Coronary artery (tissue), 2 donors: Measurements from ENCODE around the gene SCNN1A.

Experiments
- DNase-seq: peaks from one replicate; pipeline ENCODE4 v3.0.0-alpha.2; 2017; ENCODE audit warnings: low spot score
- H3K27ac ChIP-seq, 2 donors: fragments of 200-600 bp; sonication (generic); one replicate each; pipeline ENCODE4 v1.5.1; 2016 to 2019
- H3K4me3 ChIP-seq: fragments of 200-600 bp; sonication (generic); 2 replicates; pipeline ENCODE4 v1.5.1; 2016; ENCODE audit warnings: mild to moderate bottlenecking, moderate library complexity
- CTCF ChIP-seq: fragments of 200-600 bp; sonication (generic); IDR thresholded peaks from one replicate; pipeline ENCODE4 v1.5.1; 2019; ENCODE audit warnings: antibody characterized with exemption

SCNN1A gene

GRCh38 chr12:6367969-6368892 is 7.1 kb downstream of the SCNN1A start:
- TF ChIP-seq CTCF = no peak
- DNase-seq = no peak
- H3K27ac ChIP-seq = no peak overlapping the region
- H3K4me3 ChIP-seq = no peak overlapping the region

GRCh38 chr12:6367065-6367968 is 8.0 kb downstream of the SCNN1A start:
- DNase-seq = no peak
- TF ChIP-seq CTCF = peak; percentile 18
- Histone ChIP-seq H3K4me3 (no peak overlapping the region), H3K27ac (no peak overlapping the region)

- peak overlapping the region; percentile 50 to 86 for H3K27ac ChIP-seq
- peak overlapping the region; percentile 75 for H3K4me3 ChIP-seq
- DNase-seq = no peak
- TF ChIP-seq CTCF = no peak
These were observed 11.4 kb downstream of the SCNN1A start for GRCh38 chr12:6364044-6364374.

- no peak for DNase-seq
These were observed 11.9 kb downstream of the SCNN1A start for GRCh38 chr12:6363330-6364043.

GRCh38 chr12:6363010-6363329 is 12.4 kb downstream of the SCNN1A start:
- no peak for TF ChIP-seq CTCF
- H3K4me3 ChIP-seq = peak overlapping the region; percentile 75
- DNase-seq = no peak
- H3K27ac ChIP-seq = peak overlapping the region in 1 of 2 donors; percentile 50

More at GRCh38 chr12:6363330-6364043, 11.9 kb downstream of the SCNN1A start:
- peak overlapping the region; percentile 50 to 86 for H3K27ac ChIP-seq
- no peak for TF ChIP-seq CTCF
- H3K4me3 ChIP-seq = peak overlapping the region; percentile 75

- no peak for TF ChIP-seq CTCF
- H3K4me3 ChIP-seq = no peak overlapping the region
- H3K27ac ChIP-seq = peak overlapping the region in 1 of 2 donors; percentile 75
- DNase-seq = no peak
These were observed 13.0 kb downstream of the SCNN1A start for GRCh38 chr12:6362403-6362802.
